Testis (tissue), 3 donors: ENCODE results near the gene SLC9C2. TPM values are rescaled to one million over a fixed set of nuclear protein-coding genes. Genes with fewer than 3 reads are reported as not detected.

Experiments used
- DNase-seq: peaks from one replicate; pipeline ENCODE4 v3.0.0-alpha.2; 2019
- H3K27ac ChIP-seq, 2 donors: fragments of 200-600 bp; sonication (generic); one replicate each; pipeline ENCODE4 v1.5.1; 2019
- H3K27me3 ChIP-seq: fragments of 200-600 bp; sonication (generic); one replicate; pipeline ENCODE4 v1.5.1; 2019
- H3K36me3 ChIP-seq: fragments of 200-600 bp; sonication (generic); one replicate; pipeline ENCODE4 v1.5.1; 2017; ENCODE audit warnings: low read depth; ENCODE audit errors: missing control alignments
- H3K4me1 ChIP-seq: fragments of 200-600 bp; sonication (generic); one replicate; pipeline ENCODE4 v1.5.1; 2019
- H3K4me3 ChIP-seq, 2 donors: fragments of 200-600 bp; sonication (generic); one replicate each; pipeline ENCODE4 v1.5.1; 2017 to 2019
- H3K9me3 ChIP-seq: fragments of 200-600 bp; sonication (generic); one replicate; pipeline ENCODE4 v1.5.1; 2017
- CTCF ChIP-seq, 3 experiments: fragments of 450-650 bp in 2 of 3; fragments of 200-600 bp in 1 of 3; sonication (generic) in 1 of 3; IDR thresholded peaks; one replicate each; pipeline ENCODE4 v1.5.1; 2016 to 2019; ENCODE audit warnings: antibody characterized with exemption in 3 of 3, mild to moderate bottlenecking in 2 of 3, moderate library complexity in 1 of 3
- POLR2A ChIP-seq: fragments of 450-650 bp; IDR thresholded peaks from one replicate; pipeline ENCODE4 v1.6.1; 2017; ENCODE audit warnings: antibody characterized with exemption, mild to moderate bottlenecking, moderate library complexity
- WGBS, 2 donors: methylation state at CpG; one replicate each; pipeline ENCODE4 v1.1.5; 2018; 5-methylcytosine and 5-hydroxymethylcytosine counted together
- intact Hi-C: fragments of 100-400 bp; cut with DNase I; formaldehyde crosslinking; loops from one replicate; pipeline ENCODE4 v1.15.1; 2023; ENCODE audit warnings: low total_unique reads
- polyA plus RNA-seq: library from polyadenylated mRNA; stranded (reverse); fragments of 350-450 nt; fragmentation: Illumina TruSeq; extraction: RNeasy Lipid Tissue Mini Kit (QIAGEN cat#74804); gene quantifications from one replicate; pipeline ENCODE4 v1.2.3, GENCODE V29; 2014; ENCODE audit warnings: low read depth, low replicate concordance; ENCODE audit not compliant: insufficient read depth
- total RNA-seq, 2 donors: library from RNA; depleted of rRNA; stranded (reverse); fragments of >200 nt; gene quantifications; one replicate each; pipeline ENCODE4 v1.2.3, GENCODE V29; 2016

SLC9C2 gene
- total and polyA plus RNA-seq, 3 donors from 2014 or later = 15.8 to 17.1 (median 15.9) TPM

GRCh38 chr1:173509797-173510196 is 93.1 kb downstream of the SLC9C2 start:
- Histone ChIP-seq H3K27ac (no peak overlapping the region), H3K4me3 (no peak overlapping the region), H3K27me3 (no peaks in the 10 kb centered on the region), H3K36me3 (no peaks in the 10 kb centered on the region), H3K4me1 (no peaks in the 10 kb centered on the region), H3K9me3 (no peaks in the 10 kb centered on the region)
- no peak for DNase-seq
- intact Hi-C loops = no loop called here
- no peak for TF ChIP-seq CTCF (IDR thresholded peaks at IDR 0.05)
- 42 to 62% methylated on average over 1 of the region's 1 CpG for whole genome bisulfite sequencing, 2 donors

- H3K27me3 ChIP-seq = no peaks in the 10 kb centered on the region
- 81 to 84% methylated on average over 2 of the region's 2 CpGs for WGBS, 2 donors
- no peak for DNase-seq
- no peak overlapping the region for H3K27ac ChIP-seq
- no peaks in the 10 kb centered on the region for H3K9me3 ChIP-seq
- intact Hi-C loops = no loop called here
- no peak overlapping the region for H3K4me3 ChIP-seq
- no peaks in the 10 kb centered on the region for H3K36me3 ChIP-seq
- no peak for TF ChIP-seq CTCF (IDR thresholded peaks at IDR 0.05)
- no peak for TF ChIP-seq POLR2A
- no peaks in the 10 kb centered on the region for H3K4me1 ChIP-seq
Observed at GRCh38 chr1:173508541-173508940, 94.3 kb downstream of the SLC9C2 start.

GRCh38 chr1:173507847-173508209 is 95.0 kb downstream of the SLC9C2 start:
- Histone ChIP-seq H3K27ac (no peak overlapping the region), H3K9me3 (no peaks in the 10 kb centered on the region), H3K27me3 (no peaks in the 10 kb centered on the region), H3K4me3 (no peak overlapping the region), H3K36me3 (no peaks in the 10 kb centered on the region), H3K4me1 (no peaks in the 10 kb centered on the region)
- 68 to 84% methylated on average over 3 of the region's 3 CpGs for WGBS, 2 donors
- DNase-seq = no peak
- intact Hi-C loops = no loop called here
- TF ChIP-seq POLR2A (no peak), CTCF (IDR thresholded peaks at IDR 0.05) (no peak)

GRCh38 chr1:173507205-173507846 is 95.5 kb downstream of the SLC9C2 start:
- TF ChIP-seq POLR2A = no peak
- no peak for TF ChIP-seq CTCF (IDR thresholded peaks at IDR 0.05)
- Histone ChIP-seq H3K27ac (no peak overlapping the region), H3K36me3 (no peaks in the 10 kb centered on the region), H3K27me3 (no peaks in the 10 kb centered on the region), H3K4me3 (no peak overlapping the region), H3K4me1 (no peaks in the 10 kb centered on the region), H3K9me3 (no peaks in the 10 kb centered on the region)
- intact Hi-C loops = no loop called here
- 57 to 68% methylated on average over 3 of the region's 3 CpGs for WGBS, 2 donors
- DNase-seq = no peak

GRCh38 chr1:173506437-173506836 is 96.4 kb downstream of the SLC9C2 start:
- TF ChIP-seq POLR2A (no peak), CTCF (IDR thresholded peaks at IDR 0.05) (no peak)
- intact Hi-C loops = no loop called here
- no peaks in the 10 kb centered on the region for H3K9me3 ChIP-seq
- H3K27ac ChIP-seq = no peak overlapping the region
- H3K4me1 ChIP-seq = no peaks in the 10 kb centered on the region
- no peaks in the 10 kb centered on the region for H3K27me3 ChIP-seq
- no peaks in the 10 kb centered on the region for H3K36me3 ChIP-seq
- 90 to 91% methylated on average over 5 to 6 of the region's 6 CpGs for WGBS, 2 donors
- no peak for DNase-seq
- no peak overlapping the region for H3K4me3 ChIP-seq
